ENCODE data around the gene GATD1.

- no peak for TF ChIP-seq CTCF (IDR thresholded peaks at IDR 0.05)
- no peak for TF ChIP-seq EP300 (IDR thresholded peaks at IDR 0.05)
- TF ChIP-seq POLR2A (IDR thresholded peaks at IDR 0.05) = no peak
These were observed 11.5 kb downstream of the GATD1 start for GRCh38 chr11:765802-766091.
